Panc1 (cell line): ENCODE data around the gene MIER3. TPM values are rescaled to one million over a fixed set of nuclear protein-coding genes. Genes with fewer than 3 reads are reported as not detected.
A peak's percentile ranks its signal among the peaks of the same experiment; 100 is the strongest.

ENCODE experiments used
- ATAC-seq: fragments of 200-7000 bp; cut with Tn5 transposase; 2 replicates; pipeline ENCODE4 v1.9.1; 2020; ENCODE audit warnings: mild to moderate bottlenecking, moderate library complexity
- BruUV-seq: library from RNA; stranded (reverse); fragments of 400-500 nt; replicated peaks from 2 replicates; lab custom pipeline; 2021; lab: Mats Ljungman, UMichigan
- CTCF ChIA-PET: fragments of 300-600 bp; sonication (Branson Sonifier 250); formaldehyde crosslinking; loops from one replicate; lab custom pipeline; 2022; ENCODE audit warnings: antibody characterized with exemption; lab: Charles Lee
- POLR2A ChIA-PET: fragments of 300-600 bp; sonication (Branson Sonifier 250); formaldehyde crosslinking; loops from one replicate; lab custom pipeline; 2022; ENCODE audit warnings: antibody characterized with exemption; lab: Charles Lee
- DNase-seq: peaks from one replicate; pipeline ENCODE4 v3.0.0-alpha.2; 2010; ENCODE audit warnings: low read depth, low spot score
- H3K27ac ChIP-seq: 2 replicates; pipeline ENCODE4 v1.5.1; 2011; ENCODE audit warnings: mild to moderate bottlenecking, low read length, inconsistent platforms
- H3K27me3 ChIP-seq: fragments of 200-500 bp; sonication (Bioruptor generic); 2 replicates; pipeline ENCODE4 v1.6.0; 2014; ENCODE audit warnings: low read length, inconsistent platforms; ENCODE audit not compliant: control insufficient read depth, insufficient read depth
- H3K36me3 ChIP-seq: fragments of 200-500 bp; sonication (Bioruptor generic); 2 replicates; pipeline ENCODE4 v1.5.1; 2014; ENCODE audit warnings: inconsistent platforms, mild to moderate bottlenecking, low read length, moderate library complexity; ENCODE audit not compliant: control insufficient read depth, insufficient read depth
- H3K4me1 ChIP-seq: 2 replicates; pipeline ENCODE4 v1.5.1; 2011; ENCODE audit warnings: inconsistent platforms, mild to moderate bottlenecking, low read length, moderate library complexity; ENCODE audit not compliant: control insufficient read depth, insufficient read depth
- H3K4me3 ChIP-seq, 2 experiments: 2 replicates each; pipeline ENCODE4 v1.5.1; 2011 to 2012; ENCODE audit warnings: low read depth in 2 of 2, low read length in 2 of 2, mild to moderate bottlenecking in 2 of 2, inconsistent platforms in 1 of 2, moderate library complexity in 1 of 2
- H3K9me3 ChIP-seq: fragments of 200-500 bp; sonication (Bioruptor generic); 2 replicates; pipeline ENCODE4 v1.5.1; 2014; ENCODE audit warnings: low read depth, mild to moderate bottlenecking, inconsistent platforms, low read length, moderate library complexity; ENCODE audit not compliant: control insufficient read depth, insufficient read depth
- CTCF ChIP-seq: fragments of 450-650 bp; IDR thresholded peaks from 2 replicates; pipeline ENCODE4 v1.5.1; 2017; ENCODE audit warnings: mild to moderate bottlenecking
- POLR2AphosphoS5 ChIP-seq: IDR thresholded peaks from 2 replicates; pipeline ENCODE4 v1.6.1; 2012; ENCODE audit warnings: mild to moderate bottlenecking, low read depth, low read length, moderate library complexity
- SIN3A ChIP-seq: IDR thresholded peaks from 2 replicates; pipeline ENCODE4 v1.6.1; 2012; ENCODE audit warnings: low read depth, mild to moderate bottlenecking, low read length, moderate library complexity, borderline replicate concordance; ENCODE audit not compliant: insufficient read depth
- TCF7L2 ChIP-seq: IDR thresholded peaks from 2 replicates; pipeline ENCODE4 v1.6.1; 2011; ENCODE audit warnings: mild to moderate bottlenecking, low read depth, low read length, inconsistent platforms
- in situ Hi-C: cut with HindIII; loops from 2 replicates; pipeline ENCODE4 v1.10.0; 2016; ENCODE audit warnings: low sequenced_read_pairs, low pct_unique_long_range_greater_than_20kb
- intact Hi-C: fragments of 100-400 bp; cut with micrococcal nuclease; formaldehyde crosslinking; loops from one replicate; pipeline ENCODE4 v1.10.0; 2022; ENCODE audit not compliant: unreplicated experiment
- total RNA-seq: library from RNA; stranded (reverse); gene quantifications from one replicate; pipeline ENCODE4 v1.2.1, GENCODE V29; 2021; ENCODE audit not compliant: unreplicated experiment
- TF ChIP-seq, protein P1 (sequence below), 2 experiments: IDR thresholded peaks; 2 replicates each; pipeline ENCODE4 v1.6.1; 2011 to 2012; ENCODE audit warnings: low read depth in 2 of 2, control low read depth in 1 of 2, low read length in 1 of 2, mild to moderate bottlenecking in 1 of 2, moderate library complexity in 1 of 2; ENCODE audit not compliant: insufficient read depth in 1 of 2

Gene MIER3
- total RNA-seq, 1 experiment from 2014 or later: 29.7 TPM

GRCh38 chr5:56951126-56951945 is 587 bp downstream of the MIER3 start:
- DNase-seq: no peak
- Histone ChIP-seq H3K4me1 (peaks cover 10% of the 10 kb centered on the region), H3K27ac (peak overlapping the region; percentile 73), H3K4me3 (peak overlapping the region; percentile 82 to 84), H3K9me3 (no peaks in the 10 kb centered on the region), H3K36me3 (peaks cover 17% of the 10 kb centered on the region), H3K27me3 (peaks cover 4% of the 10 kb centered on the region; the same call in 1 of the 2 replicates)
- ChIA-PET CTCF (interaction anchor here (0.6 to 2.1 kb wide), 5 partner anchors 144 to 1617 kb away, joined by 3 to 19 read pairs (median 4); no protein-coding TSS in a partner anchor), POLR2A (interaction anchor here (0.6 to 0.7 kb wide), 2 partner anchors 41 to 153 kb away, joined by 4 to 11 read pairs; no protein-coding TSS in a partner anchor)
- in situ Hi-C loops: no loop called here
- BruUV-seq: no TSS peak
- intact Hi-C loops: loop anchor here (10.0 kb wide), 1 partner anchor 133 kb away; no protein-coding TSS in a partner anchor
- ATAC-seq: peak; percentile 74
- TF ChIP-seq TCF7L2 (no peak), CTCF (no peak), POLR2AphosphoS5 (no peak), SIN3A (no peak)
- TF ChIP-seq, protein P1, sequence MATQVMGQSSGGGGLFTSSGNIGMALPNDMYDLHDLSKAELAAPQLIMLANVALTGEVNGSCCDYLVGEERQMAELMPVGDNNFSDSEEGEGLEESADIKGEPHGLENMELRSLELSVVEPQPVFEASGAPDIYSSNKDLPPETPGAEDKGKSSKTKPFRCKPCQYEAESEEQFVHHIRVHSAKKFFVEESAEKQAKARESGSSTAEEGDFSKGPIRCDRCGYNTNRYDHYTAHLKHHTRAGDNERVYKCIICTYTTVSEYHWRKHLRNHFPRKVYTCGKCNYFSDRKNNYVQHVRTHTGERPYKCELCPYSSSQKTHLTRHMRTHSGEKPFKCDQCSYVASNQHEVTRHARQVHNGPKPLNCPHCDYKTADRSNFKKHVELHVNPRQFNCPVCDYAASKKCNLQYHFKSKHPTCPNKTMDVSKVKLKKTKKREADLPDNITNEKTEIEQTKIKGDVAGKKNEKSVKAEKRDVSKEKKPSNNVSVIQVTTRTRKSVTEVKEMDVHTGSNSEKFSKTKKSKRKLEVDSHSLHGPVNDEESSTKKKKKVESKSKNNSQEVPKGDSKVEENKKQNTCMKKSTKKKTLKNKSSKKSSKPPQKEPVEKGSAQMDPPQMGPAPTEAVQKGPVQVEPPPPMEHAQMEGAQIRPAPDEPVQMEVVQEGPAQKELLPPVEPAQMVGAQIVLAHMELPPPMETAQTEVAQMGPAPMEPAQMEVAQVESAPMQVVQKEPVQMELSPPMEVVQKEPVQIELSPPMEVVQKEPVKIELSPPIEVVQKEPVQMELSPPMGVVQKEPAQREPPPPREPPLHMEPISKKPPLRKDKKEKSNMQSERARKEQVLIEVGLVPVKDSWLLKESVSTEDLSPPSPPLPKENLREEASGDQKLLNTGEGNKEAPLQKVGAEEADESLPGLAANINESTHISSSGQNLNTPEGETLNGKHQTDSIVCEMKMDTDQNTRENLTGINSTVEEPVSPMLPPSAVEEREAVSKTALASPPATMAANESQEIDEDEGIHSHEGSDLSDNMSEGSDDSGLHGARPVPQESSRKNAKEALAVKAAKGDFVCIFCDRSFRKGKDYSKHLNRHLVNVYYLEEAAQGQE (IDR thresholded peaks at IDR 0.05; ENCODE audit: insufficient read depth in 1 of 2, low read depth in 2 of 2, low read length in 1 of 2): no peak

GRCh38 chr5:56950626-56951125 is 1.2 kb downstream of the MIER3 start:
- Histone ChIP-seq H3K27me3 (no peaks in the 10 kb centered on the region; the same call in 1 of the 2 replicates), H3K36me3 (peaks cover 24% of the 10 kb centered on the region), H3K4me3 (peak overlapping the region; percentile 82 to 84), H3K27ac (peak overlapping the region; percentile 73), H3K4me1 (peaks cover 10% of the 10 kb centered on the region), H3K9me3 (no peaks in the 10 kb centered on the region)
- POLR2A ChIA-PET: interaction anchor here (0.6 to 0.7 kb wide), 3 partner anchors 36 to 154 kb away, joined by 4 to 11 read pairs (median 6); no protein-coding TSS in a partner anchor
- no peak for DNase-seq
- in situ Hi-C loops: no loop called here
- CTCF ChIA-PET: interaction anchor here (0.7 to 2.1 kb wide), 3 partner anchors 144 to 956 kb away, joined by 4 to 19 read pairs (median 4); no protein-coding TSS in a partner anchor
- BruUV-seq: no TSS peak
- ATAC-seq: peak; percentile 67
- intact Hi-C loops: loop anchor here (10.0 kb wide), 1 partner anchor 134 kb away; no protein-coding TSS in a partner anchor
- no peak for TF ChIP-seq TCF7L2
- TF ChIP-seq POLR2AphosphoS5: no peak
- TF ChIP-seq, protein P1 (IDR thresholded peaks at IDR 0.05; ENCODE audit: insufficient read depth in 1 of 2, low read depth in 2 of 2, low read length in 1 of 2): no peak
- 0 out of 2 replicates have a peak, but pooled peaks have one; percentile 52 for TF ChIP-seq SIN3A
- TF ChIP-seq CTCF: no peak
